CD14-positive monocyte (primary cell): ENCODE data around the gene SPHK1. TPM values are rescaled to one million over a fixed set of nuclear protein-coding genes. Genes with fewer than 3 reads are reported as not detected.

ENCODE experiments used
- DNase-seq, 3 donors: peaks; one replicate each; pipeline ENCODE4 v3.0.0-alpha.2; 2011 to 2022
- H2AFZ ChIP-seq: 2 replicates; pipeline ENCODE4 v1.6.0; 2012; ENCODE audit warnings: mild to moderate bottlenecking, low read depth, low read length, inconsistent platforms; ENCODE audit not compliant: insufficient read depth, poor library complexity, severe bottlenecking
- H3K27ac ChIP-seq, 2 donors: 1 replicate in 1 of 2; 2 replicates in 1 of 2; pipeline ENCODE4 v1.5.1; 2012 to 2013; ENCODE audit warnings: low read length in 2 of 2, control low read depth in 1 of 2, inconsistent platforms in 1 of 2, low read depth in 1 of 2, mild to moderate bottlenecking in 1 of 2
- H3K27me3 ChIP-seq, 2 donors: one replicate each; pipeline versions ENCODE4 v1.6.0 to v1.6.1; 2011 to 2013; ENCODE audit warnings: low read length in 2 of 2; ENCODE audit not compliant: control insufficient read depth in 2 of 2, insufficient read depth in 2 of 2
- H3K36me3 ChIP-seq, 2 donors: replicated peaks in 1 of 2; 1 replicate in 1 of 2; 2 replicates in 1 of 2; pipeline versions ENCODE4 v1.5.1 to v1.6.1; 2012 to 2013; ENCODE audit warnings: low read length in 2 of 2, control low read depth in 1 of 2, inconsistent platforms in 1 of 2, mild to moderate bottlenecking in 1 of 2; ENCODE audit not compliant: insufficient read depth in 2 of 2, control insufficient read depth in 1 of 2
- H3K4me1 ChIP-seq, 2 donors: 1 replicate in 1 of 2; 2 replicates in 1 of 2; pipeline versions ENCODE4 v1.5.1 to v1.6.1; 2012 to 2013; ENCODE audit warnings: low read length in 2 of 2, control low read depth in 1 of 2, inconsistent platforms in 1 of 2, mild to moderate bottlenecking in 1 of 2, moderate library complexity in 1 of 2; ENCODE audit not compliant: insufficient read depth in 2 of 2, control insufficient read depth in 1 of 2
- H3K4me2 ChIP-seq: replicated peaks from 2 replicates; pipeline ENCODE3; 2012; ENCODE audit warnings: low read length, moderate library complexity, mild to moderate bottlenecking; ENCODE audit not compliant: poor library complexity, severe bottlenecking; ENCODE audit errors: extremely low read depth
- H3K4me3 ChIP-seq, 3 experiments: fragments of 200-600 bp in 1 of 3; sonication (generic) in 1 of 3; replicated peaks in 1 of 3; 1 replicate in 2 of 3; 2 replicates in 1 of 3; pipeline ENCODE4 v1.5.1; 2011 to 2013; ENCODE audit warnings: low read length in 3 of 3, mild to moderate bottlenecking in 3 of 3, control low read depth in 2 of 3, low read depth in 2 of 3, inconsistent platforms in 1 of 3, moderate library complexity in 1 of 3
- H3K79me2 ChIP-seq: 2 replicates; pipeline ENCODE4 v1.6.0; 2012; ENCODE audit warnings: mild to moderate bottlenecking, control low read depth, inconsistent platforms, low read length, moderate library complexity; ENCODE audit not compliant: insufficient read depth
- H3K9ac ChIP-seq: 2 replicates; pipeline ENCODE4 v1.6.0; 2017; ENCODE audit warnings: low read length, mild to moderate bottlenecking; ENCODE audit not compliant: insufficient read depth, poor library complexity, severe bottlenecking
- H3K9me3 ChIP-seq, 2 donors: replicated peaks in 1 of 2; 1 replicate in 1 of 2; 2 replicates in 1 of 2; pipeline versions ENCODE4 v1.5.1 to v1.6.1; 2012 to 2013; ENCODE audit warnings: low read length in 2 of 2, control low read depth in 1 of 2; ENCODE audit not compliant: control insufficient read depth in 1 of 2, insufficient read depth in 1 of 2
- H4K20me1 ChIP-seq: 2 replicates; pipeline ENCODE4 v1.6.0; 2012; ENCODE audit warnings: mild to moderate bottlenecking, low read length, control low read depth, moderate library complexity; ENCODE audit not compliant: insufficient read depth
- H3K27ac Mint-ChIP-seq, 7 donors: one replicate each; pipeline ENCODE4 v1.8.0; 2020; ENCODE audit warnings: mild to moderate bottlenecking in 7 of 7, mixed read lengths in 7 of 7, moderate library complexity in 6 of 7, inconsistent platforms in 2 of 7
- H3K27me3 Mint-ChIP-seq, 3 donors: one replicate each; pipeline ENCODE4 v1.8.0; 2021 to 2022; ENCODE audit warnings: low read depth in 3 of 3, mild to moderate bottlenecking in 3 of 3, mixed read lengths in 3 of 3, moderate library complexity in 3 of 3, inconsistent platforms in 1 of 3
- H3K36me3 Mint-ChIP-seq, 2 donors: one replicate each; pipeline ENCODE4 v1.8.0; 2020; ENCODE audit warnings: mixed read lengths in 2 of 2, inconsistent platforms in 1 of 2, mild to moderate bottlenecking in 1 of 2
- H3K4me1 Mint-ChIP-seq: one replicate; pipeline ENCODE4 v1.8.0; 2020; ENCODE audit warnings: mild to moderate bottlenecking, mixed read lengths
- H3K4me3 Mint-ChIP-seq, 2 donors: one replicate each; pipeline ENCODE4 v1.8.0; 2020; ENCODE audit warnings: mild to moderate bottlenecking in 2 of 2, mixed read lengths in 2 of 2, moderate library complexity in 1 of 2
- H3K9me3 Mint-ChIP-seq, 7 donors: one replicate each; pipeline ENCODE4 v1.8.0; 2020 to 2022; ENCODE audit warnings: mixed read lengths in 7 of 7, mild to moderate bottlenecking in 6 of 7, moderate library complexity in 6 of 7, inconsistent platforms in 2 of 7
- CTCF ChIP-seq: fragments of 200-600 bp; IDR thresholded peaks from one replicate; pipeline ENCODE4 v1.8.0; 2022; ENCODE audit warnings: antibody characterized with exemption, mild to moderate bottlenecking
- WGBS: methylation state at CpG from one replicate; pipeline ENCODE4 v1.1.5; 2013; ENCODE audit warnings: missing lambda C conversion rate; ENCODE audit not compliant: insufficient coverage; 5-methylcytosine and 5-hydroxymethylcytosine counted together
- intact Hi-C, 2 donors: fragments of 100-400 bp; cut with micrococcal nuclease; formaldehyde crosslinking; loops; one replicate each; pipeline versions ENCODE4 v1.15.0 to v1.15.1; 2023
- polyA plus RNA-seq, 3 donors: library from polyadenylated mRNA; depleted of rRNA in 1 of 3; unstranded in 2 of 3; stranded (reverse) in 1 of 3; fragments of 300-500 nt in 2 of 3; fragments of >200 nt in 1 of 3; fragmentation: Illumina TruSeq in 2 of 3; gene quantifications; 1 replicate in 2 of 3; 2 replicates in 1 of 3; pipeline ENCODE4 v1.2.3, GENCODE V29; 2012 to 2021

The SPHK1 gene
- polyA plus RNA-seq, 3 donors, result 12.9 to 33.9 (median 19.1) TPM

DNA sequence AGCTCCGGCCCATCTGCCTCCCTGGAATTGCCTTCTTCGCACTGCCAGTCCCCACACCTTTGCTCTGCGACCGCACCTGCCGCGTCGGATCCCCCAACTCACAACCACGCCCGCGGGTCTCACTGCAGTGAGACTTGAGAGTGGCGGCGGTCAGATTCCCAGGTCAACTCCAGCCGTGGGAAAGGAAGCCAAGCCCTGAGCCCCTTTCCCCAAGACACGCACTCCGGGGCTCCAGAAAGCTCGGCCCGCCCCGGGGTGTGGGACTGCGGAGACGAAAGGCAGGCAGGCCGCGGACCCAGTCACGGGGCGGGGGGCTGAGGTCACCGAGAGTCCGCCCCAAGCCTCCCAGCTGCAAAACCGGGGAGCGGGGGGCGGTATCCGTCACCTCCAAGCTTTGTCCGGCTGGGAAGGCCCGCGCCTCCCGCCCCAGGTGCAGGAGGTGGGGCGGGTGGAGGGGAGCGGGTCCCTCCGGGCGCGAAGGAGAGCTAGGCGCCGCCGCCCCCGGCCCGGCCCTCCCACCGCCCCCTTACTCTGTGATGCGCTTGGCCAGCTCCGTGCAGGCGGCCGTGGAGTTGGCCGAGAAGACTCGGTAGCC lies 31.3 kb upstream of the SPHK1 start:
- Histone ChIP-seq H4K20me1 (no peaks in the 10 kb centered on the region), H3K4me3 (peak overlapping the region; percentile 53 to 91 (median 56)), H3K4me2 (peak overlapping the region; percentile 91), H3K27ac (peak overlapping the region in 1 of 2 donors; percentile 94), H3K79me2 (peaks cover 36% of the 10 kb centered on the region), H3K9ac (peak overlapping the region; percentile 76), H3K4me1 (peaks cover 15 to 21% of the 10 kb centered on the region in 2 donors), H3K9me3 (no peaks in the 10 kb centered on the region), H2AFZ (peak overlapping the region; percentile 97), H3K27me3 (no peaks in the 10 kb centered on the region), H3K36me3 (no peaks in the 10 kb centered on the region)
- WGBS, result under 1% methylated on average over 51 of the region's 51 CpGs
- Mint-ChIP-seq H3K27me3 (peaks cover 3 to 5% (median 3%) of the 10 kb centered on the region in 3 donors), H3K4me3 (peak overlapping the region; percentile 91 to 99), H3K4me1 (peaks cover 24% of the 10 kb centered on the region), H3K36me3 (peaks cover 0 to 2% of the 10 kb centered on the region in 2 donors), H3K9me3 (peaks cover 0 to 1% (median 0%) of the 10 kb centered on the region in 7 donors), H3K27ac (peak overlapping the region in 6 of 7 donors; percentile 59 to 100 (median 99))
- intact Hi-C loops, result loop anchor here in 1 of 2 donors (5.0 kb wide), 1 partner anchor 34 kb away; no protein-coding TSS in a partner anchor
- DNase-seq, result no peak
- TF ChIP-seq CTCF, result no peak

DNA sequence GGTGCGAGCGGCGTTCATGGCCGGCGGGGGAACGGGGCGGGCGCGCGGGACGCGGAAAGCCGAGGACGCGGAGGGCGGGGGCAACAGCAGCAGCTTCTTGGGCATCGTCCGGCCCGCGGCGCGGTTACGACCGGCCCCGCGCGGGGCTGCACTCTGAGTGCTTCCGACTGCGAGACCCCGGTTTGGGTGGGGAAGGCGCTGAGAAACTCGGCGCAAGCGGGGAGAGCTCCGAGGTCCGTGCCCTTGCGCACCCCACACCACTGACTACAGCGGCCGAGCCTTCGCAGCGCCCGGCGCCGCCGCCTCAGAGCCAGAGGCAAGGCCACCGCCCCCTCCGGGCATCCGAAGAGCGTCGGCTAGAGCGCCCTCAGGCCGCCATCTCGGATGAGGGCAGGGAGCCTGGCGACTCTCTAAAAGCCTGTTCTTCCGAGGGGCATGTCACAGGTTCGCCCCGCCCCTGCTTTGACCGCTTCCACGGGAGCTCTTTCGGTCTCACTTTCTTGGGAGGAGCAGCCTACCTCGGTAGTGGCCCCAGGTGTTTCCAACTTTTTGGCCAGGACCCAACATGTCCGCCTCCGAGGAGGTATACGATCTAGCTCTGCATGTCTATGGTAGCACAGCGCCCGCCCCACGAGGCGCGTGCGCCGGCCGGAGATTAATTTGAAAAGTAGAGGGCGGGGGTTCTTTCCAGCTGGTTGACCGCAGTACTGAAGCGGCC lies 30.7 kb upstream of the SPHK1 start, which contains the start of gene PRPSAP1:
Gene PRPSAP1, minus strand, starts transcription at position 318 of the 718 bp plus-strand sequence. Its CDS starts 213 bp downstream, at position 105.
- peaks cover 0 to 2% of the 10 kb centered on the region in 2 donors for H3K36me3 Mint-ChIP-seq

More for the DNA sequence above, 30.7 kb upstream of the SPHK1 start, which contains the start of gene PRPSAP1:
- Histone ChIP-seq H4K20me1 (no peaks in the 10 kb centered on the region), H3K27me3 (no peaks in the 10 kb centered on the region), H3K27ac (peak within 1 kb of the TSS; percentile 60 to 94), H2AFZ (peak within 1 kb of the TSS; percentile 97), H3K4me2 (peak within 1 kb of the TSS; percentile 91), H3K36me3 (no peaks in the 10 kb centered on the region), H3K4me1 (peaks cover 15 to 21% of the 10 kb centered on the region in 2 donors), H3K9ac (peak within 1 kb of the TSS; percentile 76), H3K79me2 (peaks cover 36% of the 10 kb centered on the region), H3K4me3 (peak within 1 kb of the TSS; percentile 53 to 91 (median 56)), H3K9me3 (no peaks in the 10 kb centered on the region)
- peaks cover 24% of the 10 kb centered on the region for H3K4me1 Mint-ChIP-seq
- H3K9me3 Mint-ChIP-seq, result peaks cover 0 to 1% (median 0%) of the 10 kb centered on the region in 7 donors
- H3K27me3 Mint-ChIP-seq, result peaks cover 3 to 5% (median 3%) of the 10 kb centered on the region in 3 donors
- TF ChIP-seq CTCF, result peak; percentile 36
- intact Hi-C loops, result loop anchor here (2.0 to 5.0 kb wide), 2 partner anchors 31 to 34 kb away; partner anchors contain the start of gene SPHK1 (in 1 of the 2)
- H3K27ac Mint-ChIP-seq, result peak within 1 kb of the TSS; percentile 90 to 100 (median 100)
- peak; percentile 75 to 84 (median 83) for DNase-seq
- under 1% methylated on average over 69 of the region's 75 CpGs for WGBS
- peak within 1 kb of the TSS; percentile 91 to 99 for H3K4me3 Mint-ChIP-seq
